Body of pancreas (tissue), 4 donors: Measurements from ENCODE around the gene PSMD1.

Source experiments
- CTCF ChIP-seq, 7 experiments: fragments of 450-650 bp in 4 of 7; fragments of 200-600 bp in 3 of 7; sonication (generic) in 3 of 7; IDR thresholded peaks; one replicate each; pipeline ENCODE4 v1.5.1; 2016 to 2019; ENCODE audit warnings: antibody characterized with exemption in 7 of 7
- POLR2A ChIP-seq, 3 donors: fragments of 450-650 bp; IDR thresholded peaks; one replicate each; pipeline ENCODE4 v1.6.1; 2016; ENCODE audit warnings: antibody characterized with exemption in 3 of 3, mild to moderate bottlenecking in 2 of 3

DNA sequence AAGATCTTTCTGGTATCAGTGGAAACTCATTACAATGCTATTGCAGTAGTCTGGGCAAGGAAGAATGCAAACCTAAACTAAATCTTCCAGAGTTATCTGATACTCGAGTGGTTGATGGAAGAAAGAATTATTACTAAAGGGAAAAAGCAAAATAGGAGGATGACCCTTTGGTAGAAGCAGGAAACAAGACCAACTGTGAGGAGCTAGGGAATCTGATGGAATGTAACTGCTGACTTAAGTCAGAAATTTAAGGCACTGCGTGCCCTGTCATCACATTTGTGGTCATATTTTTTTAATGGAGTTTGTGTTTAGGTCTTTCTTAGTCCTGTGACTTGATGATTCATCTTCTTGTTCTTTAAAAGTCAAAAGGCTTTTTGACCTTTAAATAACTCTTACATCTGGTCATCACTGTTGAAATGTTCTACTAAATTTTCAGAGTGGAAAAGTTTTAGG lies 105.2 kb downstream of the PSMD1 start:
- TF ChIP-seq POLR2A (IDR thresholded peaks at IDR 0.05) = no peak
- TF ChIP-seq CTCF (IDR thresholded peaks at IDR 0.05) = no peak
